Gastrocnemius medialis (tissue), 4 donors: ENCODE results near the gene OXCT1. TPM values are rescaled to one million over a fixed set of nuclear protein-coding genes. Genes with fewer than 3 reads are reported as not detected.

Experiments
- ATAC-seq, 2 donors: fragments of 150-250 bp; one replicate each; pipeline ENCODE4 v1.9.1; 2016
- DNase-seq, 2 donors: peaks; one replicate each; pipeline ENCODE4 v3.0.0-alpha.2; 2019
- H3K27ac ChIP-seq, 4 donors: fragments of 200-600 bp; sonication (generic); 1 replicate in 1 of 4; 2 replicates in 3 of 4; pipeline ENCODE4 v1.5.1; 2016 to 2018; ENCODE audit warnings: mild to moderate bottlenecking in 2 of 4, moderate library complexity in 1 of 4
- H3K27me3 ChIP-seq, 3 donors: fragments of 200-600 bp; sonication (generic) in 2 of 3; 1 replicate in 1 of 3; 2 replicates in 2 of 3; pipeline versions ENCODE4 v1.5.1 to v1.6.0; 2016 to 2019; ENCODE audit warnings: mild to moderate bottlenecking in 1 of 3, moderate library complexity in 1 of 3
- H3K36me3 ChIP-seq, 2 donors: fragments of 200-600 bp; sonication (generic) in 1 of 2; one replicate each; pipeline ENCODE4 v1.5.1; 2017 to 2018
- H3K4me1 ChIP-seq, 2 donors: fragments of 200-600 bp; sonication (generic) in 1 of 2; one replicate each; pipeline ENCODE4 v1.5.1; 2016 to 2017; ENCODE audit warnings: mild to moderate bottlenecking in 2 of 2
- H3K4me3 ChIP-seq, 4 donors: fragments of 200-600 bp; sonication (generic) in 3 of 4; 1 replicate in 1 of 4; 2 replicates in 3 of 4; pipeline ENCODE4 v1.5.1; 2016 to 2019; ENCODE audit warnings: mild to moderate bottlenecking in 2 of 4
- H3K9me3 ChIP-seq, 3 donors: fragments of 200-600 bp; sonication (generic) in 2 of 3; 1 replicate in 1 of 3; 2 replicates in 2 of 3; pipeline ENCODE4 v1.5.1; 2016 to 2019
- CTCF ChIP-seq, 5 experiments: fragments of 450-650 bp in 3 of 5; fragments of 200-600 bp in 2 of 5; sonication (generic) in 2 of 5; IDR thresholded peaks in 4 of 5; conservative IDR thresholded peaks in 1 of 5; 1 replicate in 4 of 5; 2 replicates in 1 of 5; pipeline ENCODE4 v1.5.1; 2016 to 2019; ENCODE audit warnings: antibody characterized with exemption in 5 of 5, mild to moderate bottlenecking in 3 of 5, moderate library complexity in 3 of 5
- POLR2A ChIP-seq, 2 donors: fragments of 450-650 bp; IDR thresholded peaks; one replicate each; pipeline ENCODE4 v1.6.1; 2017; ENCODE audit warnings: antibody characterized with exemption in 2 of 2, mild to moderate bottlenecking in 2 of 2, moderate library complexity in 2 of 2
- in situ Hi-C, 4 donors: fragments of 200-750 bp; cut with MboI; loops; one replicate each; pipeline versions ENCODE4 v1.15.0 to v1.8.0; 2017; ENCODE audit warnings: low sequenced_read_pairs in 4 of 4
- intact Hi-C: fragments of 100-400 bp; cut with DNase I; formaldehyde crosslinking; loops from one replicate; pipeline ENCODE4 v1.15.1; 2023; ENCODE audit warnings: low total_unique reads
- total RNA-seq, 4 donors: library from RNA; depleted of rRNA; stranded (reverse); fragments of >200 nt; gene quantifications; one replicate each; pipeline versions ENCODE4 v1.1.0 to v1.2.3, GENCODE V29; 2016

The OXCT1 gene
- total RNA-seq: 10 to 100 TPM in 3 of 4 donors, 1 to 10 TPM in 1; 9.4 to 45.4 (median 20.5) TPM

- Histone ChIP-seq H3K36me3 (no peaks in the 10 kb centered on the region), H3K27ac (peak within 1 kb of the TSS; percentile 80 to 89 (median 86)), H3K9me3 (no peaks in the 10 kb centered on the region), H3K4me1 (peaks cover 7 to 11% of the 10 kb centered on the region in 2 donors), H3K4me3 (peak within 1 kb of the TSS; percentile 74 to 87 (median 84)), H3K27me3 (no peaks in the 10 kb centered on the region)
- TF ChIP-seq CTCF (IDR thresholded peaks at IDR 0.05 in 4 of 5, conservative IDR thresholded peaks at IDR 0.05 in 1 of 5) (no peak), POLR2A (IDR thresholded peaks at IDR 0.05) (peak; percentile 62 to 81)
- ATAC-seq: peak; percentile 71 to 80
- DNase-seq: peak; percentile 38 to 62
- intact Hi-C loops: loop anchor here (2.0 kb wide), 1 partner anchor 35 kb away; the partner anchor contains the start of gene RIMOC1
- in situ Hi-C loops: loop anchor here in 3 of 4 donors (10.0 to 25.0 kb wide), 4 partner anchors 192 to 1025 kb away; partner anchors contain the start of gene CCDC152 (in 2 of the 3)
Measured at GRCh38 chr5:41869724-41870626, at the start of gene OXCT1. Gene OXCT1 (minus strand): TSS chr5:41870425. CDS start chr5:41870358, 67 bp downstream.

- Histone ChIP-seq H3K36me3 (peaks cover 0 to 70% of the 10 kb centered on the region in 2 donors), H3K4me1 (peaks cover 0 to 7% of the 10 kb centered on the region in 2 donors), H3K27me3 (no peaks in the 10 kb centered on the region), H3K4me3 (no peak overlapping the region), H3K27ac (no peak overlapping the region), H3K9me3 (no peaks in the 10 kb centered on the region)
- intact Hi-C loops (no loop called here), in situ Hi-C loops (no loop called here)
- no peak for ATAC-seq
- no peak for DNase-seq
- TF ChIP-seq CTCF (IDR thresholded peaks at IDR 0.05 in 4 of 5, conservative IDR thresholded peaks at IDR 0.05 in 1 of 5) (no peak), POLR2A (IDR thresholded peaks at IDR 0.05) (no peak)
Measured at GRCh38 chr5:41918105-41918504, 47.9 kb upstream of the OXCT1 start.

- DNase-seq: no peak
- Histone ChIP-seq H3K4me1 (peaks cover 31 to 49% of the 10 kb centered on the region in 2 donors), H3K9me3 (no peaks in the 10 kb centered on the region), H3K36me3 (peaks cover 0 to 43% of the 10 kb centered on the region in 2 donors), H3K27me3 (no peaks in the 10 kb centered on the region), H3K4me3 (peak overlapping the region in 1 of 4 donors; percentile 12), H3K27ac (peak overlapping the region; percentile 71 to 84 (median 79))
- intact Hi-C loops: loop anchor here (10.0 kb wide), 5 partner anchors 516 to 1576 kb away; partner anchors contain the start of genes GHR, RPL37 and TMEM267
- in situ Hi-C loops: no loop called here
- peak; percentile 26 to 60 for ATAC-seq
- TF ChIP-seq POLR2A (IDR thresholded peaks at IDR 0.05) (no peak), CTCF (IDR thresholded peaks at IDR 0.05 in 4 of 5, conservative IDR thresholded peaks at IDR 0.05 in 1 of 5) (no peak)
Measured at GRCh38 chr5:41908374-41909079, 38.3 kb upstream of the OXCT1 start.

GRCh38 chr5:41906151-41906550 is 35.9 kb upstream of the OXCT1 start:
- DNase-seq (no peak), ATAC-seq (no peak)
- H3K27ac ChIP-seq: peak overlapping the region in 1 of 4 donors; percentile 95
- in situ Hi-C loops (no loop called here), intact Hi-C loops (loop anchor here (1.0 to 10.0 kb wide), 6 partner anchors 14 to 1579 kb away; partner anchors contain the start of genes GHR, RPL37 and TMEM267)
- peaks cover 31 to 53% of the 10 kb centered on the region in 2 donors for H3K4me1 ChIP-seq
- H3K27me3 ChIP-seq: no peaks in the 10 kb centered on the region
- no peak overlapping the region for H3K4me3 ChIP-seq
- peaks cover 0 to 19% of the 10 kb centered on the region in 2 donors for H3K36me3 ChIP-seq
- no peaks in the 10 kb centered on the region for H3K9me3 ChIP-seq
- TF ChIP-seq POLR2A (IDR thresholded peaks at IDR 0.05) (no peak), CTCF (IDR thresholded peaks at IDR 0.05 in 4 of 5, conservative IDR thresholded peaks at IDR 0.05 in 1 of 5) (no peak)
